Smooth muscle cell (in vitro differentiated cells): ENCODE results near the gene ZNF292. TPM values are rescaled to one million over a fixed set of nuclear protein-coding genes. Genes with fewer than 3 reads are reported as not detected.

Experiments used
- DNase-seq: peaks from one replicate; lab custom pipeline; 2025; ENCODE audit not compliant: unreplicated experiment; lab: John Stamatoyannopoulos, UW
- H2AFZ ChIP-seq: fragments of 200-600 bp; sonication (generic); 2 replicates; pipeline ENCODE4 v1.6.0; 2016; ENCODE audit warnings: antibody characterized with exemption, low read depth, mild to moderate bottlenecking
- H3F3A ChIP-seq: fragments of 200-600 bp; sonication (generic); 2 replicates; pipeline ENCODE4 v1.6.0; 2017; ENCODE audit warnings: antibody characterized with exemption, low read depth
- H3K27ac ChIP-seq: fragments of 200-600 bp; sonication (generic); 2 replicates; pipeline ENCODE4 v1.5.1; 2016; ENCODE audit warnings: low read depth, mild to moderate bottlenecking
- H3K27me3 ChIP-seq: fragments of 200-600 bp; sonication (generic); 2 replicates; pipeline ENCODE4 v1.6.1; 2016; ENCODE audit warnings: low read depth, mild to moderate bottlenecking
- H3K36me3 ChIP-seq: fragments of 200-600 bp; sonication (generic); 2 replicates; pipeline ENCODE4 v1.5.1; 2016; ENCODE audit warnings: low read depth
- H3K4me1 ChIP-seq: fragments of 200-600 bp; sonication (generic); 2 replicates; pipeline ENCODE4 v1.5.1; 2016; ENCODE audit warnings: low read depth
- H3K4me2 ChIP-seq: fragments of 200-600 bp; sonication (generic); 2 replicates; pipeline ENCODE4 v1.6.0; 2016; ENCODE audit warnings: mild to moderate bottlenecking
- H3K4me3 ChIP-seq: fragments of 200-600 bp; sonication (generic); 2 replicates; pipeline ENCODE4 v1.5.1; 2016; ENCODE audit warnings: mild to moderate bottlenecking
- H3K79me2 ChIP-seq: fragments of 200-600 bp; sonication (generic); 2 replicates; pipeline ENCODE4 v1.6.0; 2016; ENCODE audit warnings: low read depth, mild to moderate bottlenecking
- H3K9ac ChIP-seq: fragments of 200-600 bp; sonication (generic); 2 replicates; pipeline ENCODE4 v1.6.0; 2016; ENCODE audit warnings: low read depth
- H3K9me3 ChIP-seq: fragments of 200-600 bp; sonication (generic); replicated peaks from 2 replicates; pipeline ENCODE4 v1.5.1; 2016; ENCODE audit warnings: low read depth
- H4K20me1 ChIP-seq: fragments of 200-600 bp; sonication (generic); 2 replicates; pipeline ENCODE4 v1.6.0; 2016; ENCODE audit warnings: low read depth
- CTCF ChIP-seq: fragments of 200-600 bp; sonication (generic); IDR thresholded peaks from 2 replicates; pipeline ENCODE4 v1.5.1; 2017; ENCODE audit warnings: borderline replicate concordance, mild to moderate bottlenecking, antibody characterized with exemption; ENCODE audit not compliant: insufficient read depth, poor library complexity, severe bottlenecking
- WGBS: methylation state at CpG from one replicate; pipeline ENCODE4 v1.1.7; 2016; ENCODE audit warnings: low lambda C conversion rate; 5-methylcytosine and 5-hydroxymethylcytosine counted together
- polyA plus RNA-seq: library from polyadenylated mRNA; unstranded; fragments of >200 nt; fragmentation: Nextera tagmentation; extraction: Ambion mirVana; gene quantifications from 2 replicates; pipeline ENCODE4 v1.2.1, GENCODE V29; 2016
- total RNA-seq: library from RNA; depleted of rRNA; stranded (reverse); fragments of >200 nt; gene quantifications from 2 replicates; pipeline ENCODE4 v1.2.3, GENCODE V29; 2014

ZNF292 gene
- total and polyA plus RNA-seq, 2 experiments from 2014 or later: 29.4 to 50.3 TPM

- Histone ChIP-seq H3K79me2 (peaks cover 100% of the 10 kb centered on the region), H2AFZ (no peak overlapping the region), H3K9me3 (no peaks in the 10 kb centered on the region), H3K4me2 (no peak overlapping the region), H3K27me3 (no peaks in the 10 kb centered on the region), H3K27ac (no peak overlapping the region), H3K36me3 (no peaks in the 10 kb centered on the region), H3F3A (no peaks in the 10 kb centered on the region), H3K9ac (no peak overlapping the region), H3K4me3 (no peak overlapping the region), H3K4me1 (peaks cover 36% of the 10 kb centered on the region), H4K20me1 (peaks cover 100% of the 10 kb centered on the region)
- no peak for TF ChIP-seq CTCF
- DNase-seq: no peak
- WGBS: 71% methylated on average over 2 of the region's 2 CpGs
Observed at GRCh38 chr6:87176493-87176892, 21.1 kb downstream of the ZNF292 start.

GRCh38 chr6:87180105-87180728 lies 24.9 kb downstream of the ZNF292 start:
- no peak overlapping the region for H2AFZ ChIP-seq
- H3K9me3 ChIP-seq: no peaks in the 10 kb centered on the region
- no peak overlapping the region for H3K4me3 ChIP-seq
- H3K27ac ChIP-seq: no peak overlapping the region
- no peaks in the 10 kb centered on the region for H3K36me3 ChIP-seq
- H4K20me1 ChIP-seq: peaks cover 100% of the 10 kb centered on the region
- 85% methylated on average over 7 of the region's 7 CpGs for WGBS
- DNase-seq: no peak
- peaks cover 100% of the 10 kb centered on the region for H3K79me2 ChIP-seq
- H3K27me3 ChIP-seq: no peaks in the 10 kb centered on the region
- H3K4me2 ChIP-seq: no peak overlapping the region
- H3K4me1 ChIP-seq: peaks cover 44% of the 10 kb centered on the region
- no peak overlapping the region for H3K9ac ChIP-seq
- no peaks in the 10 kb centered on the region for H3F3A ChIP-seq
- no peak for TF ChIP-seq CTCF

GRCh38 chr6:87181903-87182302 lies 26.5 kb downstream of the ZNF292 start:
- Histone ChIP-seq H4K20me1 (peaks cover 100% of the 10 kb centered on the region), H3K9ac (no peak overlapping the region), H3K36me3 (no peaks in the 10 kb centered on the region), H3K4me3 (no peak overlapping the region), H3K27ac (no peak overlapping the region), H3K9me3 (no peaks in the 10 kb centered on the region), H3K27me3 (no peaks in the 10 kb centered on the region), H3K4me1 (peaks cover 44% of the 10 kb centered on the region), H3F3A (no peaks in the 10 kb centered on the region), H3K4me2 (no peak overlapping the region), H2AFZ (no peak overlapping the region), H3K79me2 (peaks cover 100% of the 10 kb centered on the region)
- over 99% methylated on average over 6 of the region's 6 CpGs for WGBS
- no peak for DNase-seq
- TF ChIP-seq CTCF: no peak

- TF ChIP-seq CTCF: no peak
- 93% methylated on average over 2 of the region's 2 CpGs for WGBS
- Histone ChIP-seq H2AFZ (no peak overlapping the region), H3K4me1 (peaks cover 44% of the 10 kb centered on the region), H3K9me3 (no peaks in the 10 kb centered on the region), H3K4me3 (no peak overlapping the region), H3K36me3 (no peaks in the 10 kb centered on the region), H3K9ac (no peak overlapping the region), H4K20me1 (peaks cover 100% of the 10 kb centered on the region), H3K27ac (no peak overlapping the region), H3F3A (no peaks in the 10 kb centered on the region), H3K4me2 (no peak overlapping the region), H3K79me2 (peaks cover 100% of the 10 kb centered on the region), H3K27me3 (no peaks in the 10 kb centered on the region)
- DNase-seq: no peak
Observed at GRCh38 chr6:87182321-87182720, 27.0 kb downstream of the ZNF292 start.
